Keratinocyte (primary cell): ENCODE data around the gene ABAT.

Experiments used
- CTCF ChIP-seq, 3 experiments: IDR thresholded peaks in 1 of 3; conservative IDR thresholded peaks in 1 of 3; optimal IDR thresholded peaks in 1 of 3; 2 replicates in 2 of 3; 3 replicates in 1 of 3; pipeline versions ENCODE3 to v1.5.1; 2011; ENCODE audit warnings: low read length in 3 of 3, mild to moderate bottlenecking in 3 of 3, moderate library complexity in 2 of 3, control low read depth in 1 of 3, inconsistent platforms in 1 of 3; ENCODE audit not compliant: insufficient read depth in 2 of 3; ENCODE audit errors: extremely low read depth in 1 of 3
- EZH2 ChIP-seq: IDR thresholded peaks from one replicate; pipeline ENCODE4 v1.6.1; 2012; ENCODE audit warnings: inconsistent platforms, mild to moderate bottlenecking, low read length, moderate library complexity

GRCh38 chr16:8795818-8796217, 121.4 kb downstream of the ABAT start:
- TF ChIP-seq CTCF (optimal IDR thresholded peaks at IDR 0.05 in 1 of 3, IDR thresholded peaks at IDR 0.05 in 1 of 3, conservative IDR thresholded peaks at IDR 0.05 in 1 of 3; ENCODE audit: extremely low read depth in 1 of 3, insufficient read depth in 2 of 3, low read length in 3 of 3) (no peak), EZH2 (no peak)
